Measurements from ENCODE around the gene FYN. TPM values are rescaled to one million over a fixed set of nuclear protein-coding genes. Genes with fewer than 3 reads are reported as not detected.

The FYN gene
- total RNA-seq, 2 donors from 2014 or later, result 13.7 to 103 TPM

DNA sequence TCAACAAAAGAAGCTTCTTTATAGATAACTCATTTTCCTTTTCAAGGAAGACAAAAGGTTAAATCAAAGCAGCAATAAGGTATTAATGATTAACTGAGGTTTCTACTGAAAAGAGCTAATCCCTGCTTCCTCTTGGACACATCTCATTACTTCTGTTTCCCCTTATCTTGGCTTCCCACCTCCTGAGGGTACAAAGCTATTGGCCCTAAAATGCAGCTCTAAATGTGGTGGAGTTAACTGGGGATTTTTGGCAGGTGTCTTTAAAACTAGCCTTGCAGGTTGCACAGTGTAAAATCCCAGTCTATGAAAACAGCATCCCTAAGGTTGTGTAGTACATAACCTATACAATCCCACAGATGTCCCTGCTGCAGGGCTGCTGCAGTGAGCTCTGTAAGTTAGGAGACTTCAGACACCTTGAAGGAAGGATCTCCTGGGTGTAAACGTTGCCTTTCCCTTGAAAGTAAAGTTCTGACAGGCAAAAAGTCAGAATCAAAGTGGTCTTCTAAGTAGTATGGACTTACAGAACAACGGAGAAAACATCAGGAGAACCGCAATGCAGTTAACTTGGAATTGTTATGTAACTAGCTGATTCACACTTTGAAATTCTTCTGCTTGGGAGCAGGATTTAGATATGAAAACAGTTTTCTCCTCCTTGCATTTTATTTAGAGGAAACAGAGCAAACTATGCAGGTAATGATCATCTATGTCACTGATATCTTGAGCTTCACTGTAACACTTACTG is 195.8 kb downstream of the FYN start:
- Histone ChIP-seq H3K4me1 (replicated peaks) (no peaks in the 10 kb centered on the region), H3K36me3 (no peaks in the 10 kb centered on the region), H3K4me3 (no peak overlapping the region), H3K9me3 (no peaks in the 10 kb centered on the region), H3K27me3 (replicated peaks; ENCODE audit: insufficient read depth) (no peaks in the 10 kb centered on the region), H3K27ac (no peak overlapping the region)
- intact Hi-C loops (cut with DNase I), result no loop called here
- no peak for DNase-seq (ENCODE audit: low spot score)
- WGBS, result 47% methylated on average over 3 of the region's 3 CpGs
- no peak for TF ChIP-seq POLR2AphosphoS5 (IDR thresholded peaks at IDR 0.05)
- TF ChIP-seq POLR2A (IDR thresholded peaks at IDR 0.05), result no peak
- TF ChIP-seq, protein P1, sequence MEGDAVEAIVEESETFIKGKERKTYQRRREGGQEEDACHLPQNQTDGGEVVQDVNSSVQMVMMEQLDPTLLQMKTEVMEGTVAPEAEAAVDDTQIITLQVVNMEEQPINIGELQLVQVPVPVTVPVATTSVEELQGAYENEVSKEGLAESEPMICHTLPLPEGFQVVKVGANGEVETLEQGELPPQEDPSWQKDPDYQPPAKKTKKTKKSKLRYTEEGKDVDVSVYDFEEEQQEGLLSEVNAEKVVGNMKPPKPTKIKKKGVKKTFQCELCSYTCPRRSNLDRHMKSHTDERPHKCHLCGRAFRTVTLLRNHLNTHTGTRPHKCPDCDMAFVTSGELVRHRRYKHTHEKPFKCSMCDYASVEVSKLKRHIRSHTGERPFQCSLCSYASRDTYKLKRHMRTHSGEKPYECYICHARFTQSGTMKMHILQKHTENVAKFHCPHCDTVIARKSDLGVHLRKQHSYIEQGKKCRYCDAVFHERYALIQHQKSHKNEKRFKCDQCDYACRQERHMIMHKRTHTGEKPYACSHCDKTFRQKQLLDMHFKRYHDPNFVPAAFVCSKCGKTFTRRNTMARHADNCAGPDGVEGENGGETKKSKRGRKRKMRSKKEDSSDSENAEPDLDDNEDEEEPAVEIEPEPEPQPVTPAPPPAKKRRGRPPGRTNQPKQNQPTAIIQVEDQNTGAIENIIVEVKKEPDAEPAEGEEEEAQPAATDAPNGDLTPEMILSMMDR (IDR thresholded peaks at IDR 0.05), result no peak

DNA sequence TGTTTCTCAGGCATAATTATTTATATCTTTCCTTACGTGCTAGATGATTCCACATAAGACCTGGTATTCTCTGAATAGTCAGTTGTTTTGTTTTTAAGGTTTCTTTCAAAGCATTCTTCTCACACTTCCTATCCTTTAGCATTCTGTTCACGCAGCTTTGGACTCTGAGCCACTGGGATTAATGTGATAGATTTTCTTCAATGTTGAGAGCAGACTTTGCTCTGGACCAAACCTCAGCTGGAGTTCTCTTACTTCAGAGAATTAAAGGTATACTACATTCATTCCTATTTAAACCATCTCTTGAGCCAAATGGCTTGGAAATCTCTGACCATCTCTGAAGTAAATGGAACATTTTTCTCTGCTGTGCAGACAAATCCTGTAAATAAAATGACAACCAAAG is 196.9 kb downstream of the FYN start:
- Histone ChIP-seq H3K36me3 (no peaks in the 10 kb centered on the region), H3K4me1 (replicated peaks) (no peaks in the 10 kb centered on the region), H3K27ac (no peak overlapping the region), H3K4me3 (no peak overlapping the region), H3K27me3 (replicated peaks; ENCODE audit: insufficient read depth) (no peaks in the 10 kb centered on the region), H3K9me3 (no peaks in the 10 kb centered on the region)
- DNase-seq (ENCODE audit: low spot score), result no peak
- TF ChIP-seq, protein P1 (IDR thresholded peaks at IDR 0.05), result no peak
- TF ChIP-seq POLR2AphosphoS5 (IDR thresholded peaks at IDR 0.05) (no peak), POLR2A (IDR thresholded peaks at IDR 0.05) (no peak)
- intact Hi-C loops (cut with DNase I), result no loop called here
- WGBS, result 83% methylated on average over 2 of the region's 2 CpGs

DNA sequence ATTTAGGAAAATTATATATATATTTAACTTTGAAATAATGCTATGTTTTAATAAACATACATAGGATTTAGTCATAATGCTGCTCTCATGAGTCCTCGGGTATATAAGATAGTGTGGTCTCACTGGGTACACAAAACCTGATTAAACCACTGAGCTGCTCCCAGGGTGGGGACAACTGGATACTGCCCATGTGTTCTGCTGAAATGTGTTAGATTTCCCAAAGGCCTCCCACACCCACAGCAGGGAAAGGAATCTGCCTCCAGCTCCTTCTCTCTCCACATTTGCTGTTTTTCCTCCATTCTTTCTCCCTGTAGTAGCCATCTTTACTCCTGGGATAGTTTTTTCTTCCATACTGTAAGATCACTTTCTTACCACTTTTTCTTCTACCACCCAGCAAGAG is 198.4 kb downstream of the FYN start:
- Histone ChIP-seq H3K27ac (no peak overlapping the region), H3K4me3 (no peak overlapping the region), H3K4me1 (replicated peaks) (no peaks in the 10 kb centered on the region), H3K9me3 (no peaks in the 10 kb centered on the region), H3K27me3 (replicated peaks; ENCODE audit: insufficient read depth) (no peaks in the 10 kb centered on the region), H3K36me3 (no peaks in the 10 kb centered on the region)
- intact Hi-C loops (cut with DNase I), result no loop called here
- no peak for DNase-seq (ENCODE audit: low spot score)
- no peak for TF ChIP-seq POLR2A (IDR thresholded peaks at IDR 0.05)
- no peak for TF ChIP-seq POLR2AphosphoS5 (IDR thresholded peaks at IDR 0.05)
- TF ChIP-seq, protein P1 (IDR thresholded peaks at IDR 0.05), result no peak
- WGBS, result 100% methylated on average over 1 of the region's 1 CpG

DNA sequence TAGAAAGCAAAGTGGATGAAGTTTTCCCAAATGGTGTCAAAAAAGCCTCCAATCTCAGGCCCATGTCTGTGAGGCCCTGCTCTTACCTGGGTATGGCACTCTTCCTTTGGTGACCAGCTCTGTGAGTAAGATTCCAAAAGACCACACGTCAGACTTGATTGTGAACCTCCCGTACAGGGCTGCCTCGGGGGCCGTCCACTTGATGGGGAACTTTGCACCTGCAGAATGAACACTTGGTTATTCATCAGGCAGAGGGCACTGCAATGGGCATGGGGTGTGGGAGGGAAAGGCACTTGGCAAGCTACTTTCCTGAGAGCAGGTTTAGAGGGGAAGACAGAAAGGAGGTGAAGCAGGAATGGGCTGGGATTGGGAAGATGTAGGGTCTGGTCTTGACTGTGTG is 198.8 kb downstream of the FYN start:
- Histone ChIP-seq H3K27me3 (replicated peaks; ENCODE audit: insufficient read depth) (no peaks in the 10 kb centered on the region), H3K4me1 (replicated peaks) (no peaks in the 10 kb centered on the region), H3K9me3 (no peaks in the 10 kb centered on the region), H3K4me3 (no peak overlapping the region), H3K27ac (no peak overlapping the region), H3K36me3 (no peaks in the 10 kb centered on the region)
- DNase-seq (ENCODE audit: low spot score), result no peak
- TF ChIP-seq POLR2AphosphoS5 (IDR thresholded peaks at IDR 0.05) (no peak), POLR2A (IDR thresholded peaks at IDR 0.05) (no peak)
- TF ChIP-seq, protein P1 (IDR thresholded peaks at IDR 0.05), result no peak
- WGBS, result 89% methylated on average over 4 of the region's 4 CpGs
- intact Hi-C loops (cut with DNase I), result no loop called here

DNA sequence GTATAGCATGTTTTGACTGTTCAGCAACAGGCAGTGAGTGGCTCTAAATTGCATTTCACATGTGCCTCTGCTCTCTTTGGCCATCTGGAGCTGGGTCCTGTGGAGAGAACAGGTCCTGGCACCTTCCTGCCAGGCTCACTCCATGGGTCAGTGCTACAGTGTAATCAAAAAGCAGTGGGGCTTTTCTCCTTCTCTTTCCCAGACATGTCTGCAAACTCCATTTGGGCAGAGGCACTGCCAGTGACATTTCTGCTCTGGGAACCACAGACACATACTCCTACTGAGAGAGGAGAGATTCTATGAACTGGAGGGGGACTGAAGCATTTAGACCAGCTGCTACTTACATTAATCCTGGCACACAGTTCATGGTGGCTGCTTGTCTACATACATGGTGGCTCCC is 199.3 kb downstream of the FYN start:
- H3K4me1 ChIP-seq (replicated peaks), result no peaks in the 10 kb centered on the region
- H3K36me3 ChIP-seq, result no peaks in the 10 kb centered on the region
- DNase-seq (ENCODE audit: low spot score), result no peak
- intact Hi-C loops (cut with DNase I), result no loop called here
- no peaks in the 10 kb centered on the region for H3K27me3 ChIP-seq (replicated peaks; ENCODE audit: insufficient read depth)
- no peaks in the 10 kb centered on the region for H3K9me3 ChIP-seq
- no peak for TF ChIP-seq POLR2A (IDR thresholded peaks at IDR 0.05)
- TF ChIP-seq POLR2AphosphoS5 (IDR thresholded peaks at IDR 0.05), result no peak
- TF ChIP-seq, protein P1 (IDR thresholded peaks at IDR 0.05), result no peak
- no peak overlapping the region for H3K27ac ChIP-seq
- no peak overlapping the region for H3K4me3 ChIP-seq
